IMR-90 (cell line): ENCODE measurements around the gene PNMA8B. TPM values are rescaled to one million over a fixed set of nuclear protein-coding genes. Genes with fewer than 3 reads are reported as not detected.

Experiments
- ATAC-seq: fragments of 200-7000 bp; cut with Tn5 transposase; 2 replicates; pipeline ENCODE4 v1.9.1; 2020; ENCODE audit warnings: low read depth, mild to moderate bottlenecking, moderate library complexity
- BruUV-seq: library from RNA; stranded (reverse); fragments of 400-500 nt; replicated peaks from 2 replicates; lab custom pipeline; 2021; lab: Mats Ljungman, UMichigan
- CTCF ChIA-PET: fragments of 300-600 bp; formaldehyde crosslinking; extraction: SDS; loops from one replicate; lab custom pipeline; 2021; ENCODE audit warnings: antibody characterized with exemption; lab: Yijun Ruan, JAX
- POLR2A ChIA-PET: fragments of 300-600 bp; sonication (Branson Sonifier 250); formaldehyde crosslinking; loops from one replicate; lab custom pipeline; 2022; ENCODE audit warnings: antibody characterized with exemption; ENCODE audit not compliant: unreplicated experiment; lab: Charles Lee
- DNase-seq: peaks from one replicate; pipeline ENCODE4 v3.0.0; 2013
- H2AFZ ChIP-seq: replicated peaks from 2 replicates; pipeline ENCODE3; 2013; ENCODE audit warnings: low read length, mild to moderate bottlenecking; ENCODE audit not compliant: poor library complexity
- H2AK5ac ChIP-seq: 2 replicates; pipeline ENCODE4 v1.6.1; 2013; ENCODE audit warnings: low read depth, low read length, inconsistent platforms
- H2AK9ac ChIP-seq: replicated peaks from 2 replicates; pipeline ENCODE3; 2013; ENCODE audit warnings: mild to moderate bottlenecking, low read depth, low read length, moderate library complexity; ENCODE audit not compliant: poor library complexity
- H2BK120ac ChIP-seq: 2 replicates; pipeline ENCODE4 v1.6.1; 2013; ENCODE audit warnings: low read depth, low read length, inconsistent platforms
- H2BK15ac ChIP-seq: 3 replicates; pipeline ENCODE4 v1.6.1; 2013; ENCODE audit warnings: low read depth, low read length, inconsistent platforms
- H2BK20ac ChIP-seq: 2 replicates; pipeline ENCODE4 v1.6.1; 2013; ENCODE audit warnings: low read depth, mild to moderate bottlenecking, inconsistent platforms, low read length, moderate library complexity
- H2BK5ac ChIP-seq: 2 replicates; pipeline ENCODE4 v1.6.1; 2013; ENCODE audit warnings: mild to moderate bottlenecking, low read depth, low read length, inconsistent platforms; ENCODE audit not compliant: poor library complexity, severe bottlenecking
- H3K14ac ChIP-seq: replicated peaks from 2 replicates; pipeline ENCODE4 v1.6.1; 2013; ENCODE audit warnings: low read depth, low read length, inconsistent platforms
- H3K18ac ChIP-seq: 2 replicates; pipeline ENCODE4 v1.6.1; 2013; ENCODE audit warnings: low read depth, low read length, control low read depth
- H3K23ac ChIP-seq: 2 replicates; pipeline ENCODE4 v1.6.1; 2013; ENCODE audit warnings: low read depth, low read length, inconsistent platforms
- H3K27ac ChIP-seq: 2 replicates; pipeline ENCODE4 v1.5.1; 2013; ENCODE audit warnings: mild to moderate bottlenecking, control low read depth, low read length; ENCODE audit not compliant: insufficient read depth
- H3K27me3 ChIP-seq: 2 replicates; pipeline ENCODE4 v1.6.1; 2013; ENCODE audit warnings: low read length; ENCODE audit not compliant: control insufficient read depth, insufficient read depth
- H3K36me3 ChIP-seq: 2 replicates; pipeline ENCODE4 v1.6.1; 2013; ENCODE audit warnings: low read length, mixed read lengths; ENCODE audit not compliant: control insufficient read depth, insufficient read depth
- H3K4ac ChIP-seq: 2 replicates; pipeline ENCODE4 v1.6.1; 2013; ENCODE audit warnings: low read depth, low read length, inconsistent platforms
- H3K4me1 ChIP-seq: 2 replicates; pipeline ENCODE4 v1.6.1; 2013; ENCODE audit warnings: low read length, mixed read lengths; ENCODE audit not compliant: control insufficient read depth, insufficient read depth
- H3K4me2 ChIP-seq: 2 replicates; pipeline ENCODE4 v1.6.1; 2013; ENCODE audit warnings: low read depth, mild to moderate bottlenecking, control low read depth, low read length, moderate library complexity
- H3K4me3 ChIP-seq: 2 replicates; pipeline ENCODE4 v1.5.1; 2013; ENCODE audit warnings: low read depth, mild to moderate bottlenecking, control low read depth, low read length, moderate library complexity; ENCODE audit not compliant: insufficient read depth
- H3K56ac ChIP-seq: 2 replicates; pipeline ENCODE4 v1.6.1; 2013; ENCODE audit warnings: low read length, inconsistent platforms; ENCODE audit not compliant: insufficient read depth; ENCODE audit errors: extremely low read depth
- H3K79me1 ChIP-seq, 2 experiments: 2 replicates each; pipeline ENCODE4 v1.6.1; 2013; ENCODE audit warnings: low read length in 2 of 2, inconsistent platforms in 1 of 2, low read depth in 1 of 2
- H3K9ac ChIP-seq: 2 replicates; pipeline ENCODE4 v1.6.1; 2013; ENCODE audit warnings: low read depth, low read length, control low read depth
- H3K9me1 ChIP-seq: 2 replicates; pipeline ENCODE4 v1.6.1; 2013; ENCODE audit warnings: low read length, inconsistent platforms; ENCODE audit not compliant: insufficient read depth
- H3K9me3 ChIP-seq: 2 replicates; pipeline ENCODE4 v1.6.1; 2013; ENCODE audit warnings: low read length; ENCODE audit not compliant: control insufficient read depth, insufficient read depth
- H4K20me1 ChIP-seq: 2 replicates; pipeline ENCODE4 v1.6.1; 2013; ENCODE audit warnings: low read length, inconsistent platforms; ENCODE audit not compliant: insufficient read depth
- H4K5ac ChIP-seq: 2 replicates; pipeline ENCODE4 v1.6.1; 2013; ENCODE audit warnings: mild to moderate bottlenecking, low read depth, low read length, control low read depth
- H4K8ac ChIP-seq, 2 experiments: 2 replicates each; pipeline ENCODE4 v1.6.1; 2013; ENCODE audit warnings: low read depth in 2 of 2, low read length in 2 of 2, control low read depth in 1 of 2, inconsistent platforms in 1 of 2
- H4K91ac ChIP-seq: 2 replicates; pipeline ENCODE4 v1.6.1; 2013; ENCODE audit warnings: low read depth, low read length, inconsistent platforms; ENCODE audit not compliant: insufficient read depth
- BHLHE40 ChIP-seq: fragments of 150-350 bp; IDR thresholded peaks from 2 replicates; pipeline ENCODE4 v1.6.1; 2016; ENCODE audit warnings: mild to moderate bottlenecking, low read depth, low read length
- CHD1 ChIP-seq: IDR thresholded peaks from 2 replicates; pipeline ENCODE4 v1.6.1; 2012; ENCODE audit warnings: low read depth, low read length, improper control_type of control experiment
- CTCF ChIP-seq: conservative IDR thresholded peaks from 2 replicates; pipeline ENCODE4 v1.5.1; 2012; ENCODE audit warnings: mild to moderate bottlenecking, low read depth, low read length, improper control_type of control experiment
- MAFK ChIP-seq: IDR thresholded peaks from 2 replicates; pipeline ENCODE4 v1.6.1; 2012; ENCODE audit warnings: low read depth, low read length, improper control_type of control experiment
- MAZ ChIP-seq: IDR thresholded peaks from 2 replicates; pipeline ENCODE4 v1.6.1; 2012; ENCODE audit warnings: low read depth, mild to moderate bottlenecking, low read length, improper control_type of control experiment, moderate library complexity, borderline replicate concordance
- NFE2L2 ChIP-seq: fragments of 150-350 bp; IDR thresholded peaks from 2 replicates; pipeline ENCODE4 v1.6.1; 2016; ENCODE audit warnings: low read depth, mild to moderate bottlenecking, low read length
- POLR2A ChIP-seq: IDR thresholded peaks from 2 replicates; pipeline ENCODE4 v1.6.1; 2012; ENCODE audit warnings: mild to moderate bottlenecking, low read depth, low read length
- RCOR1 ChIP-seq: IDR thresholded peaks from 2 replicates; pipeline ENCODE4 v1.6.1; 2012; ENCODE audit warnings: mild to moderate bottlenecking, low read length, improper control_type of control experiment; ENCODE audit not compliant: insufficient replicate concordance
- SMC3 ChIP-seq: fragments of 150-350 bp; IDR thresholded peaks from 2 replicates; pipeline ENCODE4 v1.6.1; 2016; ENCODE audit warnings: low read depth, mild to moderate bottlenecking, antibody characterized with exemption, low read length, moderate library complexity
- WGBS, 2 experiments: methylation state at CpG; one replicate each; pipeline versions ENCODE4 v1.1.5 to v1.1.7; 2013; ENCODE audit warnings: missing lambda C conversion rate in 2 of 2; ENCODE audit not compliant: insufficient read length in 1 of 2; ENCODE audit errors: extremely low coverage in 2 of 2; 5-methylcytosine and 5-hydroxymethylcytosine counted together
- dilution Hi-C: fragments of 300-500 bp; cut with HindIII; formaldehyde crosslinking; loops from one replicate; pipeline ENCODE4 v1.14.3; 2018; ENCODE audit warnings: low sequenced_read_pairs; ENCODE audit not compliant: unreplicated experiment
- in situ Hi-C: fragments of 300-500 bp; cut with MboI; formaldehyde crosslinking; loops from 3 replicates; pipeline ENCODE4 v1.14.3; 2019; ENCODE audit warnings: low sequenced_read_pairs, inconsistent platforms, mixed read lengths
- intact Hi-C: fragments of 100-400 bp; cut with micrococcal nuclease; formaldehyde crosslinking; loops from 2 replicates; pipeline ENCODE4 v1.10.0; 2022
- polyA plus RNA-seq, 3 experiments: library from polyadenylated mRNA; depleted of rRNA; stranded (reverse); fragments of >200 nt; gene quantifications; 2 replicates each; pipeline ENCODE4 v1.2.3, GENCODE V29; 2012; ENCODE audit warnings: low replicate concordance in 1 of 3
- total RNA-seq: library from RNA; depleted of rRNA; stranded (reverse); fragments of >200 nt; gene quantifications from 2 replicates; pipeline ENCODE4 v1.2.3, GENCODE V29; 2012

Gene PNMA8B
- total and polyA plus RNA-seq, 2 of the 4 experiments (the other 2 are of a cell fraction) = 0.12 to 0.18 TPM

GRCh38 chr19:46469541-46470185 lies 26.0 kb downstream of the PNMA8B start:
- ChIA-PET CTCF (no interaction called here), POLR2A (no interaction called here)
- 99% methylated on average over 8 of the region's 18 CpGs; no CpG with 5 or more reads in 1 of the 2 experiments for WGBS, 2 experiments
- BruUV-seq = no TSS peak
- Histone ChIP-seq H3K23ac (no peak overlapping the region), H3K4me2 (no peak overlapping the region), H3K9ac (no peak overlapping the region), H3K14ac (no peak overlapping the region), H4K91ac (no peak overlapping the region), H3K9me1 (peaks cover 15% of the 10 kb centered on the region), H2BK20ac (no peak overlapping the region), H3K27ac (no peak overlapping the region), H4K8ac (no peak overlapping the region), H3K4me1 (peaks cover 11% of the 10 kb centered on the region), H3K18ac (no peak overlapping the region), H4K20me1 (peaks cover 2% of the 10 kb centered on the region; the same call in 1 of the 2 replicates), H2AFZ (no peak overlapping the region), H2BK15ac (no peak overlapping the region), H3K27me3 (no peaks in the 10 kb centered on the region), H3K4ac (no peak overlapping the region), H3K56ac (no peak overlapping the region), H3K36me3 (no peaks in the 10 kb centered on the region), H3K79me1 (no peaks in the 10 kb centered on the region), H3K4me3 (no peak overlapping the region), H2AK5ac (no peak overlapping the region), H2AK9ac (no peak overlapping the region), H3K9me3 (no peaks in the 10 kb centered on the region), H2BK120ac (no peak overlapping the region), H2BK5ac (no peak overlapping the region), H4K5ac (no peak overlapping the region)
- intact Hi-C loops = no loop called here
- no peak for DNase-seq
- in situ Hi-C loops = no loop called here
- no peak for TF ChIP-seq MAZ
- TF ChIP-seq BHLHE40 = no peak
- TF ChIP-seq CTCF = no peak
- TF ChIP-seq POLR2A = no peak
- no peak for TF ChIP-seq NFE2L2
- no peak for TF ChIP-seq RCOR1
- TF ChIP-seq SMC3 = no peak
- TF ChIP-seq MAFK = no peak
- TF ChIP-seq CHD1 = no peak
- ATAC-seq = no peak
- dilution Hi-C loops = no loop called here
